GM23338 (cell line): ENCODE data around the gene FRAS1. TPM values are rescaled to one million over a fixed set of nuclear protein-coding genes. Genes with fewer than 3 reads are reported as not detected.
A peak's percentile ranks its signal among the peaks of the same experiment; 100 is the strongest.

Source experiments
- ATAC-seq: fragments of 200-7000 bp; cut with Tn5 transposase; 3 replicates; pipeline ENCODE4 v1.9.1; 2020
- DNase-seq: peaks from one replicate; pipeline ENCODE4 v3.0.0-alpha.2; 2015; ENCODE audit warnings: low spot score
- H2AFZ ChIP-seq: fragments of 200-600 bp; sonication (generic); 2 replicates; pipeline ENCODE4 v1.8.0; 2016; ENCODE audit warnings: antibody characterized with exemption, mild to moderate bottlenecking, moderate library complexity
- H3F3A ChIP-seq: fragments of 200-600 bp; sonication (generic); replicated peaks from 2 replicates; pipeline ENCODE4 v1.8.0; 2017; ENCODE audit warnings: antibody characterized with exemption, mixed run types, low read depth
- H3K27ac ChIP-seq: fragments of 200-600 bp; sonication (generic); 2 replicates; pipeline ENCODE4 v1.6.1; 2016; ENCODE audit warnings: low read depth
- H3K27me3 ChIP-seq: fragments of 200-600 bp; sonication (generic); 2 replicates; pipeline ENCODE4 v1.8.0; 2016; ENCODE audit warnings: mild to moderate bottlenecking, mixed run types, moderate library complexity; ENCODE audit not compliant: insufficient read depth
- H3K36me3 ChIP-seq: fragments of 200-600 bp; sonication (generic); 2 replicates; pipeline ENCODE4 v1.8.0; 2016; ENCODE audit warnings: mild to moderate bottlenecking; ENCODE audit not compliant: insufficient read depth
- H3K4me1 ChIP-seq: fragments of 200-600 bp; sonication (generic); 2 replicates; pipeline ENCODE4 v1.8.0; 2016; ENCODE audit warnings: mild to moderate bottlenecking, moderate library complexity; ENCODE audit not compliant: insufficient read depth
- H3K4me2 ChIP-seq: fragments of 200-600 bp; sonication (generic); 2 replicates; pipeline ENCODE4 v1.7.1; 2017; ENCODE audit warnings: mixed run types
- H3K4me3 ChIP-seq: fragments of 200-600 bp; sonication (generic); 2 replicates; pipeline ENCODE4 v1.6.1; 2016; ENCODE audit warnings: mixed run types
- H3K79me2 ChIP-seq: fragments of 200-600 bp; sonication (generic); replicated peaks from 2 replicates; pipeline ENCODE4 v1.8.0; 2017; ENCODE audit warnings: mild to moderate bottlenecking; ENCODE audit not compliant: insufficient read depth
- H3K9me2 ChIP-seq: fragments of 200-600 bp; sonication (generic); 2 replicates; pipeline ENCODE4 v1.8.0; 2017; ENCODE audit not compliant: insufficient read depth
- H4K20me1 ChIP-seq: fragments of 200-600 bp; sonication (generic); replicated peaks from 2 replicates; pipeline ENCODE4 v1.8.0; 2017; ENCODE audit warnings: mild to moderate bottlenecking; ENCODE audit not compliant: insufficient read depth
- H3K27ac Mint-ChIP-seq: 2 replicates; pipeline ENCODE4 v1.8.0; 2020; ENCODE audit warnings: inconsistent platforms, mild to moderate bottlenecking, moderate library complexity, mixed read lengths
- H3K27me3 Mint-ChIP-seq: 3 replicates; pipeline ENCODE4 v1.8.0; 2022; ENCODE audit warnings: low read depth, mild to moderate bottlenecking, moderate library complexity, mixed read lengths, inconsistent platforms; ENCODE audit not compliant: insufficient read depth, poor library complexity
- H3K36me3 Mint-ChIP-seq: 3 replicates; pipeline ENCODE4 v1.8.0; 2021; ENCODE audit warnings: low read depth, mild to moderate bottlenecking, inconsistent platforms, moderate library complexity, mixed read lengths
- H3K4me1 Mint-ChIP-seq: 3 replicates; pipeline ENCODE4 v1.8.0; 2020; ENCODE audit warnings: mild to moderate bottlenecking, inconsistent platforms, mixed read lengths
- H3K4me3 Mint-ChIP-seq: 3 replicates; pipeline ENCODE4 v1.8.0; 2021; ENCODE audit warnings: moderate library complexity, mild to moderate bottlenecking, inconsistent platforms, mixed read lengths
- H3K9me3 Mint-ChIP-seq: 3 replicates; pipeline ENCODE4 v1.8.0; 2020; ENCODE audit warnings: moderate library complexity, mild to moderate bottlenecking, inconsistent platforms, mixed read lengths
- EZH2 ChIP-seq: fragments of 200-600 bp; sonication (generic); IDR thresholded peaks from one replicate; pipeline ENCODE4 v1.8.0; 2017; ENCODE audit warnings: antibody characterized with exemption, mild to moderate bottlenecking, low read depth; ENCODE audit not compliant: unreplicated experiment
- EZH2phosphoT487 ChIP-seq: fragments of 200-600 bp; sonication (generic); IDR thresholded peaks from one replicate; pipeline ENCODE4 v1.8.1; 2018; ENCODE audit warnings: antibody characterized with exemption; ENCODE audit not compliant: unreplicated experiment
- JUNB ChIP-seq: IDR thresholded peaks from one replicate; pipeline ENCODE4 v1.6.1; 2016; ENCODE audit warnings: antibody characterized with exemption; ENCODE audit not compliant: unreplicated experiment
- NANOG ChIP-seq: IDR thresholded peaks from 2 replicates; pipeline ENCODE4 v1.6.1; 2016; ENCODE audit warnings: antibody characterized with exemption, borderline replicate concordance
- POLR2AphosphoS5 ChIP-seq: IDR thresholded peaks from 2 replicates; pipeline ENCODE4 v1.6.1; 2016; ENCODE audit warnings: antibody characterized with exemption, low read depth
- ZNF114 ChIP-seq: fragments of 250-450 bp; sonication (Bioruptor Pico); IDR thresholded peaks from 2 replicates; pipeline ENCODE4 v1.5.0; 2020; ENCODE audit warnings: mild to moderate bottlenecking, moderate library complexity
- ZNF331 ChIP-seq: fragments of 250-450 bp; sonication (Bioruptor Pico); IDR thresholded peaks from 2 replicates; pipeline ENCODE4 v1.5.0; 2020; ENCODE audit warnings: low read depth, mild to moderate bottlenecking, moderate library complexity
- polyA plus RNA-seq: library from polyadenylated mRNA; unstranded; fragments of >200 nt; fragmentation: Nextera tagmentation; extraction: Ambion mirVana; gene quantifications from 2 replicates; pipeline ENCODE4 v1.2.1, GENCODE V29; 2016
- total RNA-seq: library from RNA; depleted of rRNA; stranded (reverse); fragments of >200 nt; shearing (Covaris generic); gene quantifications from 2 replicates; pipeline ENCODE4 v1.2.3, GENCODE V29; 2014
- TF ChIP-seq, protein P1 (sequence below): IDR thresholded peaks from one replicate; pipeline ENCODE4 v1.6.1; 2018; ENCODE audit warnings: antibody characterized with exemption; ENCODE audit not compliant: unreplicated experiment
- TF ChIP-seq, protein P2 (sequence below), 2 experiments: fragments of 200-600 bp in 1 of 2; sonication (generic) in 1 of 2; conservative IDR thresholded peaks; 2 replicates each; pipeline versions ENCODE4 v1.5.1 to v1.6.1; 2016 to 2017; ENCODE audit warnings: antibody characterized with exemption in 2 of 2, low read depth in 2 of 2, mild to moderate bottlenecking in 2 of 2, moderate library complexity in 1 of 2
- TF ChIP-seq, protein P3 (sequence below): IDR thresholded peaks from 2 replicates; pipeline ENCODE4 v1.6.1; 2016; ENCODE audit warnings: antibody characterized with exemption
- TF ChIP-seq, protein P4 (sequence below): fragments of 250-450 bp; sonication (Bioruptor Pico); IDR thresholded peaks from 2 replicates; pipeline ENCODE4 v1.5.0; 2020; ENCODE audit warnings: mild to moderate bottlenecking, moderate library complexity

FRAS1 gene
- total and polyA plus RNA-seq, 2 experiments from 2014 or later = 12.4 to 108 TPM

DNA sequence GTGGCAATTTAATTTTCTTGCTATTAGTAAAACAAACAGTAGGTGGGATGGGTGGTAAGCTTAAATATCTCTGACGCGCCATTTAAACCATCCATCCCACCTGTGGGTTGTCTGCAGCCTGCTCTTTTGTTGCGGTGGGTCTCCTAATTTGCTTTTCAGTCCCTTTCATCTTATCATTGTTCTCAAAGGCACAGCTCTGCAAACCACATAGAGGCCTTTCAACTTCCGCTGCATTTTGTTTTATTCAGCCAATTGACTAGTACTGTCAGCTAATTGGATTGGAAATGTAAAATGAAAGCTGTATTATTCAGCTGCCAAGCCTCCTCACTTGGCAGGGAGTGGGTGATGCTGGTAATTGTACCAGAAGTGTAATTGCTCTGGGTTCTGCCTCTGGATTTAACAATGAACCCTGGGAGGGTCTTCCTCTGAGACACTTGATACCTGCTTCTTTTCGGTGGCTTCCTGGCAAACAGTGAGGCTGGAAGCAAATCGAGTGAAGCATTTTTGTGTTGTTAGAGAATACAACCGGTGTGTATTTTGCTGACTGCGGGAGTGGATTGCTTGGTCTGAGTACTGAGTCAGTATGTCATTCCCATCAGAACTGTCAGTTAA is 165.6 kb downstream of the FRAS1 start:
- Histone ChIP-seq H3K27me3 (no peaks in the 10 kb centered on the region), H4K20me1 (peaks cover 14% of the 10 kb centered on the region; the same call in 1 of the 2 replicates), H3K36me3 (no peaks in the 10 kb centered on the region), H3K4me3 (peak overlapping the region; percentile 29), H3K27ac (peak overlapping the region; percentile 60), H3K4me2 (peak overlapping the region; percentile 55), H3F3A (peaks cover 4% of the 10 kb centered on the region; the same call in 1 of the 2 replicates), H3K9me2 (no peaks in the 10 kb centered on the region), H3K79me2 (peaks cover 87% of the 10 kb centered on the region), H2AFZ (no peak overlapping the region), H3K4me1 (peaks cover 40% of the 10 kb centered on the region)
- Mint-ChIP-seq H3K4me3 (peak overlapping the region; percentile 28; the same call in 2 of the 3 replicates), H3K4me1 (peaks cover 44% of the 10 kb centered on the region), H3K9me3 (peaks cover 9% of the 10 kb centered on the region; the same call in 2 of the 3 replicates), H3K36me3 (peaks cover 8% of the 10 kb centered on the region; the same call in 2 of the 3 replicates), H3K27me3 (peaks cover 3% of the 10 kb centered on the region), H3K27ac (peak overlapping the region; percentile 14; the same call in 1 of the 2 replicates)
- TF ChIP-seq EZH2 (no peak), JUNB (no peak), POLR2AphosphoS5 (no peak), ZNF331 (no peak), NANOG (no peak), EZH2phosphoT487 (no peak), ZNF114 (CRISPR knock-in tag) (no peak)
- TF ChIP-seq, protein P1, sequence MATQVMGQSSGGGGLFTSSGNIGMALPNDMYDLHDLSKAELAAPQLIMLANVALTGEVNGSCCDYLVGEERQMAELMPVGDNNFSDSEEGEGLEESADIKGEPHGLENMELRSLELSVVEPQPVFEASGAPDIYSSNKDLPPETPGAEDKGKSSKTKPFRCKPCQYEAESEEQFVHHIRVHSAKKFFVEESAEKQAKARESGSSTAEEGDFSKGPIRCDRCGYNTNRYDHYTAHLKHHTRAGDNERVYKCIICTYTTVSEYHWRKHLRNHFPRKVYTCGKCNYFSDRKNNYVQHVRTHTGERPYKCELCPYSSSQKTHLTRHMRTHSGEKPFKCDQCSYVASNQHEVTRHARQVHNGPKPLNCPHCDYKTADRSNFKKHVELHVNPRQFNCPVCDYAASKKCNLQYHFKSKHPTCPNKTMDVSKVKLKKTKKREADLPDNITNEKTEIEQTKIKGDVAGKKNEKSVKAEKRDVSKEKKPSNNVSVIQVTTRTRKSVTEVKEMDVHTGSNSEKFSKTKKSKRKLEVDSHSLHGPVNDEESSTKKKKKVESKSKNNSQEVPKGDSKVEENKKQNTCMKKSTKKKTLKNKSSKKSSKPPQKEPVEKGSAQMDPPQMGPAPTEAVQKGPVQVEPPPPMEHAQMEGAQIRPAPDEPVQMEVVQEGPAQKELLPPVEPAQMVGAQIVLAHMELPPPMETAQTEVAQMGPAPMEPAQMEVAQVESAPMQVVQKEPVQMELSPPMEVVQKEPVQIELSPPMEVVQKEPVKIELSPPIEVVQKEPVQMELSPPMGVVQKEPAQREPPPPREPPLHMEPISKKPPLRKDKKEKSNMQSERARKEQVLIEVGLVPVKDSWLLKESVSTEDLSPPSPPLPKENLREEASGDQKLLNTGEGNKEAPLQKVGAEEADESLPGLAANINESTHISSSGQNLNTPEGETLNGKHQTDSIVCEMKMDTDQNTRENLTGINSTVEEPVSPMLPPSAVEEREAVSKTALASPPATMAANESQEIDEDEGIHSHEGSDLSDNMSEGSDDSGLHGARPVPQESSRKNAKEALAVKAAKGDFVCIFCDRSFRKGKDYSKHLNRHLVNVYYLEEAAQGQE = no peak
- TF ChIP-seq, protein P2, sequence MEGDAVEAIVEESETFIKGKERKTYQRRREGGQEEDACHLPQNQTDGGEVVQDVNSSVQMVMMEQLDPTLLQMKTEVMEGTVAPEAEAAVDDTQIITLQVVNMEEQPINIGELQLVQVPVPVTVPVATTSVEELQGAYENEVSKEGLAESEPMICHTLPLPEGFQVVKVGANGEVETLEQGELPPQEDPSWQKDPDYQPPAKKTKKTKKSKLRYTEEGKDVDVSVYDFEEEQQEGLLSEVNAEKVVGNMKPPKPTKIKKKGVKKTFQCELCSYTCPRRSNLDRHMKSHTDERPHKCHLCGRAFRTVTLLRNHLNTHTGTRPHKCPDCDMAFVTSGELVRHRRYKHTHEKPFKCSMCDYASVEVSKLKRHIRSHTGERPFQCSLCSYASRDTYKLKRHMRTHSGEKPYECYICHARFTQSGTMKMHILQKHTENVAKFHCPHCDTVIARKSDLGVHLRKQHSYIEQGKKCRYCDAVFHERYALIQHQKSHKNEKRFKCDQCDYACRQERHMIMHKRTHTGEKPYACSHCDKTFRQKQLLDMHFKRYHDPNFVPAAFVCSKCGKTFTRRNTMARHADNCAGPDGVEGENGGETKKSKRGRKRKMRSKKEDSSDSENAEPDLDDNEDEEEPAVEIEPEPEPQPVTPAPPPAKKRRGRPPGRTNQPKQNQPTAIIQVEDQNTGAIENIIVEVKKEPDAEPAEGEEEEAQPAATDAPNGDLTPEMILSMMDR (conservative IDR thresholded peaks at IDR 0.05; ENCODE audit: low read depth in 2 of 2) = no peak
- TF ChIP-seq, protein P3, sequence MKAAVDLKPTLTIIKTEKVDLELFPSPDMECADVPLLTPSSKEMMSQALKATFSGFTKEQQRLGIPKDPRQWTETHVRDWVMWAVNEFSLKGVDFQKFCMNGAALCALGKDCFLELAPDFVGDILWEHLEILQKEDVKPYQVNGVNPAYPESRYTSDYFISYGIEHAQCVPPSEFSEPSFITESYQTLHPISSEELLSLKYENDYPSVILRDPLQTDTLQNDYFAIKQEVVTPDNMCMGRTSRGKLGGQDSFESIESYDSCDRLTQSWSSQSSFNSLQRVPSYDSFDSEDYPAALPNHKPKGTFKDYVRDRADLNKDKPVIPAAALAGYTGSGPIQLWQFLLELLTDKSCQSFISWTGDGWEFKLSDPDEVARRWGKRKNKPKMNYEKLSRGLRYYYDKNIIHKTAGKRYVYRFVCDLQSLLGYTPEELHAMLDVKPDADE = no peak
- TF ChIP-seq, protein P4, sequence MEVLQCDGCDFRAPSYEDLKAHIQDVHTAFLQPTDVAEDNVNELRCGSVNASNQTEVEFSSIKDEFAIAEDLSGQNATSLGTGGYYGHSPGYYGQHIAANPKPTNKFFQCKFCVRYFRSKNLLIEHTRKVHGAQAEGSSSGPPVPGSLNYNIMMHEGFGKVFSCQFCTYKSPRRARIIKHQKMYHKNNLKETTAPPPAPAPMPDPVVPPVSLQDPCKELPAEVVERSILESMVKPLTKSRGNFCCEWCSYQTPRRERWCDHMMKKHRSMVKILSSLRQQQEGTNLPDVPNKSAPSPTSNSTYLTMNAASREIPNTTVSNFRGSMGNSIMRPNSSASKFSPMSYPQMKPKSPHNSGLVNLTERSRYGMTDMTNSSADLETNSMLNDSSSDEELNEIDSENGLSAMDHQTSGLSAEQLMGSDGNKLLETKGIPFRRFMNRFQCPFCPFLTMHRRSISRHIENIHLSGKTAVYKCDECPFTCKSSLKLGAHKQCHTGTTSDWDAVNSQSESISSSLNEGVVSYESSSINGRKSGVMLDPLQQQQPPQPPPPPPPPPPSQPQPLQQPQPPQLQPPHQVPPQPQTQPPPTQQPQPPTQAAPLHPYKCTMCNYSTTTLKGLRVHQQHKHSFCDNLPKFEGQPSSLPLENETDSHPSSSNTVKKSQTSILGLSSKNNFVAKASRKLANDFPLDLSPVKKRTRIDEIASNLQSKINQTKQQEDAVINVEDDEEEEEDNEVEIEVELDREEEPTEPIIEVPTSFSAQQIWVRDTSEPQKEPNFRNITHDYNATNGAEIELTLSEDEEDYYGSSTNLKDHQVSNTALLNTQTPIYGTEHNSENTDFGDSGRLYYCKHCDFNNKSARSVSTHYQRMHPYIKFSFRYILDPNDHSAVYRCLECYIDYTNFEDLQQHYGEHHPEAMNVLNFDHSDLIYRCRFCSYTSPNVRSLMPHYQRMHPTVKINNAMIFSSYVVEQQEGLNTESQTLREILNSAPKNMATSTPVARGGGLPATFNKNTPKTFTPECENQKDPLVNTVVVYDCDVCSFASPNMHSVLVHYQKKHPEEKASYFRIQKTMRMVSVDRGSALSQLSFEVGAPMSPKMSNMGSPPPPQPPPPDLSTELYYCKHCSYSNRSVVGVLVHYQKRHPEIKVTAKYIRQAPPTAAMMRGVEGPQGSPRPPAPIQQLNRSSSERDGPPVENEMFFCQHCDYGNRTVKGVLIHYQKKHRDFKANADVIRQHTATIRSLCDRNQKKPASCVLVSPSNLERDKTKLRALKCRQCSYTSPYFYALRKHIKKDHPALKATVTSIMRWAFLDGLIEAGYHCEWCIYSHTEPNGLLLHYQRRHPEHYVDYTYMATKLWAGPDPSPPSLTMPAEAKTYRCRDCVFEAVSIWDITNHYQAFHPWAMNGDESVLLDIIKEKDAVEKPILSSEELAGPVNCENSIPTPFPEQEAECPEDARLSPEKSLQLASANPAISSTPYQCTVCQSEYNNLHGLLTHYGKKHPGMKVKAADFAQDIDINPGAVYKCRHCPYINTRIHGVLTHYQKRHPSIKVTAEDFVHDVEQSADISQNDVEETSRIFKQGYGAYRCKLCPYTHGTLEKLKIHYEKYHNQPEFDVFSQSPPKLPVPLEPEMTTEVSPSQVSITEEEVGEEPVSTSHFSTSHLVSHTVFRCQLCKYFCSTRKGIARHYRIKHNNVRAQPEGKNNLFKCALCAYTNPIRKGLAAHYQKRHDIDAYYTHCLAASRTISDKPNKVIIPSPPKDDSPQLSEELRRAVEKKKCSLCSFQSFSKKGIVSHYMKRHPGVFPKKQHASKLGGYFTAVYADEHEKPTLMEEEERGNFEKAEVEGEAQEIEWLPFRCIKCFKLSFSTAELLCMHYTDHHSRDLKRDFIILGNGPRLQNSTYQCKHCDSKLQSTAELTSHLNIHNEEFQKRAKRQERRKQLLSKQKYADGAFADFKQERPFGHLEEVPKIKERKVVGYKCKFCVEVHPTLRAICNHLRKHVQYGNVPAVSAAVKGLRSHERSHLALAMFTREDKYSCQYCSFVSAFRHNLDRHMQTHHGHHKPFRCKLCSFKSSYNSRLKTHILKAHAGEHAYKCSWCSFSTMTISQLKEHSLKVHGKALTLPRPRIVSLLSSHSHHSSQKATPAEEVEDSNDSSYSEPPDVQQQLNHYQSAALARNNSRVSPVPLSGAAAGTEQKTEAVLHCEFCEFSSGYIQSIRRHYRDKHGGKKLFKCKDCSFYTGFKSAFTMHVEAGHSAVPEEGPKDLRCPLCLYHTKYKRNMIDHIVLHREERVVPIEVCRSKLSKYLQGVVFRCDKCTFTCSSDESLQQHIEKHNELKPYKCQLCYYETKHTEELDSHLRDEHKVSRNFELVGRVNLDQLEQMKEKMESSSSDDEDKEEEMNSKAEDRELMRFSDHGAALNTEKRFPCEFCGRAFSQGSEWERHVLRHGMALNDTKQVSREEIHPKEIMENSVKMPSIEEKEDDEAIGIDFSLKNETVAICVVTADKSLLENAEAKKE = no peak
- peak; percentile 62 for DNase-seq
- peak; percentile 81 for ATAC-seq
